NT2/D1 (cell line): ENCODE results near the gene SLC28A1.

ENCODE experiments used
- SUZ12 ChIP-seq: IDR thresholded peaks from 2 replicates; pipeline ENCODE4 v1.6.1; 2011; ENCODE audit not compliant: insufficient read length, insufficient read depth; ENCODE audit errors: extremely low read depth
- ZNF274 ChIP-seq: IDR thresholded peaks from 2 replicates; pipeline ENCODE4 v1.6.1; 2011; ENCODE audit warnings: mild to moderate bottlenecking, low read depth, low read length

GRCh38 chr15:84990507-84990906 is 106.0 kb downstream of the SLC28A1 start:
- TF ChIP-seq ZNF274 (no peak), SUZ12 (no peak)
